Activated gamma-delta T cell treated with anti-CD3 and anti-CD28 coated beads, Interleukin-2, amount 50 U/mL, for 16 hours (primary cell): ENCODE measurements around the gene ZNF148.

Experiments used
- DNase-seq: peaks from one replicate; pipeline ENCODE4 v3.0.0-alpha.2; 2020; ENCODE audit warnings: low read depth

Gene ZNF148

GRCh38 chr3:125326957-125327356 is 48.2 kb downstream of the ZNF148 start:
- no peak for DNase-seq

- no peak for DNase-seq
Observed at GRCh38 chr3:125325746-125326145, 49.4 kb downstream of the ZNF148 start.

- DNase-seq, result no peak
Observed at GRCh38 chr3:125324341-125324740, 50.8 kb downstream of the ZNF148 start.

GRCh38 chr3:125322917-125323316 is 52.2 kb downstream of the ZNF148 start:
- DNase-seq, result no peak

GRCh38 chr3:125322166-125322565 is 53.0 kb downstream of the ZNF148 start:
- DNase-seq, result no peak

- DNase-seq, result no peak
Observed at GRCh38 chr3:125319765-125320164, 55.4 kb downstream of the ZNF148 start.

GRCh38 chr3:125318871-125319270 is 56.3 kb downstream of the ZNF148 start:
- DNase-seq, result no peak

- DNase-seq, result no peak
Observed at GRCh38 chr3:125318167-125318865, 56.8 kb downstream of the ZNF148 start.

GRCh38 chr3:125317761-125318160 is 57.4 kb downstream of the ZNF148 start:
- no peak for DNase-seq

GRCh38 chr3:125316949-125317348 is 58.2 kb downstream of the ZNF148 start:
- no peak for DNase-seq

GRCh38 chr3:125316246-125316645 is 58.9 kb downstream of the ZNF148 start:
- DNase-seq, result no peak

GRCh38 chr3:125313060-125313635 is 62.0 kb downstream of the ZNF148 start:
- DNase-seq, result no peak

GRCh38 chr3:125310623-125311081 is 64.5 kb downstream of the ZNF148 start:
- DNase-seq, result peak; percentile 17

- DNase-seq, result no peak
Observed at GRCh38 chr3:125309476-125309875, 65.6 kb downstream of the ZNF148 start.

- DNase-seq, result no peak
Observed at GRCh38 chr3:125306620-125307019, 68.5 kb downstream of the ZNF148 start.

GRCh38 chr3:125302932-125303331 is 72.2 kb downstream of the ZNF148 start:
- no peak for DNase-seq

GRCh38 chr3:125300416-125300815 is 74.7 kb downstream of the ZNF148 start:
- no peak for DNase-seq

GRCh38 chr3:125294411-125294810 is 80.7 kb downstream of the ZNF148 start:
- no peak for DNase-seq

GRCh38 chr3:125292015-125292414 is 83.1 kb downstream of the ZNF148 start:
- DNase-seq, result no peak

GRCh38 chr3:125289429-125289981 is 85.6 kb downstream of the ZNF148 start:
- no peak for DNase-seq

- DNase-seq, result no peak
Observed at GRCh38 chr3:125287248-125287647, 87.9 kb downstream of the ZNF148 start.

GRCh38 chr3:125281381-125281780 is 93.7 kb downstream of the ZNF148 start:
- DNase-seq, result no peak

- DNase-seq, result no peak
Observed at GRCh38 chr3:125280668-125281361, 94.3 kb downstream of the ZNF148 start.
